ENCODE data around the gene FOLH1. TPM values are rescaled to one million over a fixed set of nuclear protein-coding genes. Genes with fewer than 3 reads are reported as not detected.
"Not testable (repeated sequence)": the region's sequence is repeated elsewhere in the genome, so short reads cannot be mapped to it uniquely, and the experiment has no call there.

FOLH1 gene
- total RNA-seq (2014; rRNA removed; shearing (Covaris generic)) (not detected in 2 replicates), polyA plus RNA-seq (2016; fragmentation: Nextera tagmentation; extraction: Ambion mirVana) (not detected in 2 replicates)

- H3K79me2 ChIP-seq (ENCODE audit: insufficient read depth): no peaks in the 10 kb centered on the region
- peak within 1 kb of the TSS; percentile 54 for H3K4me2 ChIP-seq (ENCODE audit: unreplicated experiment)
- H3F3A ChIP-seq (ENCODE audit: insufficient read depth): no peaks in the 10 kb centered on the region
- WGBS, 2 experiments (ENCODE audit: low coverage in 1 of 2, low lambda C conversion rate in 2 of 2, missing lambda C conversion rate in 2 of 2): 1 to 2% methylated on average over 45 to 48 of the region's 48 CpGs
- H3K9ac ChIP-seq: no peak within 1 kb of the TSS
- peak within 1 kb of the TSS; percentile 68 for H3K4me3 ChIP-seq
- no peaks in the 10 kb centered on the region for H4K20me1 ChIP-seq (ENCODE audit: insufficient read depth)
- in situ Hi-C loops (cut with MboI): no loop called here
- H3K27ac ChIP-seq: no peak within 1 kb of the TSS
- peak within 1 kb of the TSS; percentile 76 for H2AFZ ChIP-seq
- H3K9me3 ChIP-seq (ENCODE audit: low read depth): no peaks in the 10 kb centered on the region
- DNase-seq: peak; percentile 24
- no peaks in the 10 kb centered on the region for H3K4me1 ChIP-seq (ENCODE audit: insufficient read depth)
- H3K9me2 ChIP-seq (ENCODE audit: insufficient read depth): no peaks in the 10 kb centered on the region
- TF ChIP-seq EZH2phosphoT487 (IDR thresholded peaks at IDR 0.05; ENCODE audit: insufficient read depth, low read depth) (no peak), EZH2 (IDR thresholded peaks at IDR 0.05; ENCODE audit: insufficient read depth, poor library complexity, severe bottlenecking) (no peak)
- no peaks in the 10 kb centered on the region for H3K36me3 ChIP-seq (ENCODE audit: low read depth)
- H3K27me3 ChIP-seq (replicated peaks; ENCODE audit: insufficient read depth): 0 out of 2 replicates have a peak, but pooled peaks cover 8% of the 10 kb centered on the region
Observed at GRCh38 chr11:49208006-49208721, at the start of gene FOLH1. Gene FOLH1 (minus strand): TSS chr11:49208602. CDS start chr11:49208409, 193 bp downstream.

GRCh38 chr11:49255148-49255547 lies 46.7 kb upstream of the FOLH1 start:
- H3K79me2 ChIP-seq (ENCODE audit: insufficient read depth); H3K9me3 ChIP-seq (ENCODE audit: low read depth); H3K4me3 ChIP-seq; H2AFZ ChIP-seq; H3F3A ChIP-seq (ENCODE audit: insufficient read depth); H3K9ac ChIP-seq; H3K4me1 ChIP-seq (ENCODE audit: insufficient read depth); H3K4me2 ChIP-seq (ENCODE audit: unreplicated experiment); H4K20me1 ChIP-seq (ENCODE audit: insufficient read depth); H3K27me3 ChIP-seq (replicated peaks; ENCODE audit: insufficient read depth); H3K27ac ChIP-seq; H3K36me3 ChIP-seq (ENCODE audit: low read depth); DNase-seq; in situ Hi-C loops (cut with MboI); H3K9me2 ChIP-seq (ENCODE audit: insufficient read depth): not testable (repeated sequence)
- 27 to 36% methylated on average over 2 of the region's 2 CpGs for WGBS, 2 experiments (ENCODE audit: low coverage in 1 of 2, low lambda C conversion rate in 2 of 2, missing lambda C conversion rate in 2 of 2)

GRCh38 chr11:49251212-49251611 lies 42.8 kb upstream of the FOLH1 start:
- H3K4me1 ChIP-seq (ENCODE audit: insufficient read depth); H3K4me3 ChIP-seq; H3K27ac ChIP-seq; H3K4me2 ChIP-seq (ENCODE audit: unreplicated experiment); H3K9me2 ChIP-seq (ENCODE audit: insufficient read depth); H4K20me1 ChIP-seq (ENCODE audit: insufficient read depth); H3F3A ChIP-seq (ENCODE audit: insufficient read depth); H3K9me3 ChIP-seq (ENCODE audit: low read depth); H2AFZ ChIP-seq; H3K9ac ChIP-seq; in situ Hi-C loops (cut with MboI); H3K79me2 ChIP-seq (ENCODE audit: insufficient read depth); H3K36me3 ChIP-seq (ENCODE audit: low read depth); DNase-seq; H3K27me3 ChIP-seq (replicated peaks; ENCODE audit: insufficient read depth): not testable (repeated sequence)
- 0 to 4% methylated on average over 5 of the region's 5 CpGs for WGBS, 2 experiments (ENCODE audit: low coverage in 1 of 2, low lambda C conversion rate in 2 of 2, missing lambda C conversion rate in 2 of 2)

GRCh38 chr11:49250398-49251115 lies 42.2 kb upstream of the FOLH1 start:
- H3F3A ChIP-seq (ENCODE audit: insufficient read depth); H3K9me2 ChIP-seq (ENCODE audit: insufficient read depth); H3K79me2 ChIP-seq (ENCODE audit: insufficient read depth); H3K4me1 ChIP-seq (ENCODE audit: insufficient read depth); H3K9ac ChIP-seq; H3K4me3 ChIP-seq; H2AFZ ChIP-seq; H3K4me2 ChIP-seq (ENCODE audit: unreplicated experiment); H4K20me1 ChIP-seq (ENCODE audit: insufficient read depth); DNase-seq; H3K36me3 ChIP-seq (ENCODE audit: low read depth); in situ Hi-C loops (cut with MboI); H3K27ac ChIP-seq; H3K27me3 ChIP-seq (replicated peaks; ENCODE audit: insufficient read depth); H3K9me3 ChIP-seq (ENCODE audit: low read depth): not testable (repeated sequence)
- WGBS, 2 experiments (ENCODE audit: low coverage in 1 of 2, low lambda C conversion rate in 2 of 2, missing lambda C conversion rate in 2 of 2): 24 to 37% methylated on average over 5 of the region's 5 CpGs

- H3K36me3 ChIP-seq (ENCODE audit: low read depth); H3K79me2 ChIP-seq (ENCODE audit: insufficient read depth); DNase-seq; H2AFZ ChIP-seq; H3K9ac ChIP-seq; in situ Hi-C loops (cut with MboI); H3K27me3 ChIP-seq (replicated peaks; ENCODE audit: insufficient read depth); H3K9me3 ChIP-seq (ENCODE audit: low read depth); H3K4me3 ChIP-seq; H3K27ac ChIP-seq; H3K9me2 ChIP-seq (ENCODE audit: insufficient read depth); H3K4me2 ChIP-seq (ENCODE audit: unreplicated experiment); H4K20me1 ChIP-seq (ENCODE audit: insufficient read depth); H3K4me1 ChIP-seq (ENCODE audit: insufficient read depth); H3F3A ChIP-seq (ENCODE audit: insufficient read depth): not testable (repeated sequence)
- 47 to 51% methylated on average over 3 of the region's 3 CpGs for WGBS, 2 experiments (ENCODE audit: low coverage in 1 of 2, low lambda C conversion rate in 2 of 2, missing lambda C conversion rate in 2 of 2)
Observed at GRCh38 chr11:49249363-49249762, 41.0 kb upstream of the FOLH1 start.

GRCh38 chr11:49233685-49234084 lies 25.3 kb upstream of the FOLH1 start:
- WGBS, 2 experiments (ENCODE audit: low coverage in 1 of 2, low lambda C conversion rate in 2 of 2, missing lambda C conversion rate in 2 of 2): 46 to 47% methylated on average over 4 of the region's 4 CpGs
- H4K20me1 ChIP-seq (ENCODE audit: insufficient read depth); DNase-seq; H3K27me3 ChIP-seq (replicated peaks; ENCODE audit: insufficient read depth); H3F3A ChIP-seq (ENCODE audit: insufficient read depth); H3K9me2 ChIP-seq (ENCODE audit: insufficient read depth); H3K9ac ChIP-seq; H3K4me2 ChIP-seq (ENCODE audit: unreplicated experiment); H3K79me2 ChIP-seq (ENCODE audit: insufficient read depth); H3K36me3 ChIP-seq (ENCODE audit: low read depth); H3K9me3 ChIP-seq (ENCODE audit: low read depth); H3K27ac ChIP-seq; H3K4me3 ChIP-seq; in situ Hi-C loops (cut with MboI); H3K4me1 ChIP-seq (ENCODE audit: insufficient read depth); H2AFZ ChIP-seq: not testable (repeated sequence)

- in situ Hi-C loops (cut with MboI); H3K9ac ChIP-seq: not testable (repeated sequence)
Observed at GRCh38 chr11:49233019-49233418, 24.6 kb upstream of the FOLH1 start.

More at GRCh38 chr11:49233019-49233418, 24.6 kb upstream of the FOLH1 start:
- not testable (repeated sequence) for H3K4me3 ChIP-seq; H2AFZ ChIP-seq; H3F3A ChIP-seq (ENCODE audit: insufficient read depth); H3K9me3 ChIP-seq (ENCODE audit: low read depth); H3K36me3 ChIP-seq (ENCODE audit: low read depth); H3K4me2 ChIP-seq (ENCODE audit: unreplicated experiment); H3K27ac ChIP-seq; H3K27me3 ChIP-seq (replicated peaks; ENCODE audit: insufficient read depth); H3K79me2 ChIP-seq (ENCODE audit: insufficient read depth); H3K4me1 ChIP-seq (ENCODE audit: insufficient read depth); H3K9me2 ChIP-seq (ENCODE audit: insufficient read depth); H4K20me1 ChIP-seq (ENCODE audit: insufficient read depth); DNase-seq
- 42 to 44% methylated on average over 5 of the region's 5 CpGs for WGBS, 2 experiments (ENCODE audit: low coverage in 1 of 2, low lambda C conversion rate in 2 of 2, missing lambda C conversion rate in 2 of 2)
